GM12864 (cell line): ENCODE results near the gene LTBP1.

ENCODE experiments used
- DNase-seq: peaks from one replicate; pipeline ENCODE4 v3.0.0-alpha.2; 2011; ENCODE audit warnings: low read depth
- H3K4me3 ChIP-seq: 2 replicates; pipeline ENCODE4 v1.5.1; 2011; ENCODE audit warnings: mild to moderate bottlenecking, low read depth, low read length, control low read depth
- TF ChIP-seq, protein P1 (sequence below): IDR thresholded peaks from 2 replicates; pipeline ENCODE4 v1.5.1; 2011; ENCODE audit warnings: low read depth, mild to moderate bottlenecking, moderate library complexity, low read length, control low read depth, inconsistent platforms; ENCODE audit errors: missing control alignments

LTBP1 gene

DNA sequence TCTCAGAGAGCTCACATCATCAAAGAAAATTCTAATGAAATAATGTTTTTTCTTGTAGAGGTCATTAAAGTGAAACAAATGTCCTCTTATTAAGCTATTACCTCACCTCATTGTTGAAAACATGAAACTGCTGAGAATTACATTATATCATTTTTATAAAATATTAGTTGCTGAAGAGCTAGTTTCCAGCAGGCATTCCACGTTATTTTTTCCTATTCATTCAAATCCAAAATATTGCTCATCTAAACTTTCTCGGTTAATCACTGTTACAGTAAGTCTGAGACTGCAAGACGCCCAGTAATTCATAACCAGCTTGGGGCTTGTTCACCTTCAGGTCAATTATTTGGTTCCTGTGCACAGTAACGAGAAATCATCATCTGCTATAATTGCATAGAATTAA is 391.2 kb downstream of the LTBP1 start:
- DNase-seq: no peak
- TF ChIP-seq, protein P1, sequence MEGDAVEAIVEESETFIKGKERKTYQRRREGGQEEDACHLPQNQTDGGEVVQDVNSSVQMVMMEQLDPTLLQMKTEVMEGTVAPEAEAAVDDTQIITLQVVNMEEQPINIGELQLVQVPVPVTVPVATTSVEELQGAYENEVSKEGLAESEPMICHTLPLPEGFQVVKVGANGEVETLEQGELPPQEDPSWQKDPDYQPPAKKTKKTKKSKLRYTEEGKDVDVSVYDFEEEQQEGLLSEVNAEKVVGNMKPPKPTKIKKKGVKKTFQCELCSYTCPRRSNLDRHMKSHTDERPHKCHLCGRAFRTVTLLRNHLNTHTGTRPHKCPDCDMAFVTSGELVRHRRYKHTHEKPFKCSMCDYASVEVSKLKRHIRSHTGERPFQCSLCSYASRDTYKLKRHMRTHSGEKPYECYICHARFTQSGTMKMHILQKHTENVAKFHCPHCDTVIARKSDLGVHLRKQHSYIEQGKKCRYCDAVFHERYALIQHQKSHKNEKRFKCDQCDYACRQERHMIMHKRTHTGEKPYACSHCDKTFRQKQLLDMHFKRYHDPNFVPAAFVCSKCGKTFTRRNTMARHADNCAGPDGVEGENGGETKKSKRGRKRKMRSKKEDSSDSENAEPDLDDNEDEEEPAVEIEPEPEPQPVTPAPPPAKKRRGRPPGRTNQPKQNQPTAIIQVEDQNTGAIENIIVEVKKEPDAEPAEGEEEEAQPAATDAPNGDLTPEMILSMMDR: no peak
- no peak overlapping the region for H3K4me3 ChIP-seq

DNA sequence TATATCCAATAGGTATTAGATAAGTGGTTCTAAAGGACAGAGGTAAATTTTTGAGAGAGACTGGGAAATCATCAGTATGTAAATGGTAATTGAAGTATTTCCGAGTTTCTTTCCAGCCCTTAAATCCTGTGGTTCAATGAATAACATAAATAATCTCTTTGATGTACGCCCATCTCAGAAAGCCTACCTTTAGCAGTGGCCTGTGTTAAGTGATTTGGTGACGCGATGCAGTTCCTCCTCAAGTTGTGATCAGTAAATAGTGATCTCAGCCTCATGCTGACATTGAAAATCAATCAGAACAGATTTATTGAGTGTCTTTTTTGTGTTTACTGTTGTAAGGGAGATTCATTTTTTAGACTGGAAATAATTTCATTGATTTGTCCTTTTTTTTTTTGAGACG is 392.5 kb downstream of the LTBP1 start:
- DNase-seq: no peak
- H3K4me3 ChIP-seq: no peak overlapping the region
- TF ChIP-seq, protein P1: no peak

DNA sequence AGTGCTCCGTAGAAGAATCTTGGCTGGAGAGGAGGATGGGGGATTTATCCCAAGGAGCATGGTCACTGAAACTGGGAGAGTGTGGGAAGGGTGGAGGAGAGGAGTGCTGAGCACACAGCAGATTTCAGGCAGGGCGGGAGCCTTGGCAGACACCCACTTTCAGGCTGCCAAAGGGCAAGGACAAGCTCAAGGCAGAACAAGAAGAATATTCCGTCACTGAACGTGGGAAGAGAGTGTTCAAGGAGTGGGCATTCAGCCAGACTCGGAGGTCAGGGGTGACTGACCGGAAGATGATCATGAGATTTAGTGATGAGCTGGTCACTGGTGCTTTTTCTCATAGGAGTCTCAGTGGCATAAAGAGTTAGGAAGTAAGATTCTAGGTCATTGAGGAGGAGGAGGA is 393.5 kb downstream of the LTBP1 start:
- H3K4me3 ChIP-seq: no peak overlapping the region
- no peak for DNase-seq
- TF ChIP-seq, protein P1: no peak

DNA sequence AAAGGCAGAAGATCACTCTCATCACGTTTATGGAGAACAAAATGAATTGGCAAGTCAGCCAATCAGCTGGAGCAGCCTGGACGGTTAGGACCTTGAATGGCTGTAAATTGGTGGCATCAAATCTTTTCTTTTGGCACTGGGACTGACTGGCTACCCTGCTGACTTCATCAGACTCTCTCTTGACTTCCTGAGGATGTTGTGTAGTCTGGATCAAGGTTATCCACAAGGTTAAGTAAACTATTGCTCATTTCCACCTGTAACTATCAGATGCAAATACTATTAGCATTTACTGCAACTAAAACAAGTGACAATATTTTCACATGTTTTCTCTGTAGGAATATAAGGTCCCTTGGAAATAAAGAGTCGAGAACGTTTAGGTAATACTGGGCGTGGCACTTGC is 395.4 kb downstream of the LTBP1 start:
- no peak overlapping the region for H3K4me3 ChIP-seq
- DNase-seq: no peak
- TF ChIP-seq, protein P1: no peak

DNA sequence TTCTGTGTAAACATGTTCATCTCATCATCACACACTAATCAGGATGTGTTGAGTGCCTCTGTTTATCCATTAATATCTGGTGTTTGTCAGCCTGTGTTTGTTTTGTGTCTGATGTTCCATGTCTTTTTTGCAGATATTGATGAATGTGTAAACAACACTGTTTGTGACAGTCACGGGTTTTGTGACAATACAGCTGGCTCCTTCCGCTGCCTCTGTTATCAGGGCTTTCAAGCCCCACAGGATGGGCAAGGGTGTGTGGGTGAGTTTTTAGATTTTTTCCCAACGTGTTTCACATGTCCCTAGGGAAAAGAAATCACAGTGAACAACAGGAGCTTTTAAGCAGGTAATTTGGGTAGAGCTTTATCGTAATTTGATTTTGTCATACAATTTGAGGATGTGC is 396.0 kb downstream of the LTBP1 start:
- no peak overlapping the region for H3K4me3 ChIP-seq
- TF ChIP-seq, protein P1: no peak
- DNase-seq: no peak

DNA sequence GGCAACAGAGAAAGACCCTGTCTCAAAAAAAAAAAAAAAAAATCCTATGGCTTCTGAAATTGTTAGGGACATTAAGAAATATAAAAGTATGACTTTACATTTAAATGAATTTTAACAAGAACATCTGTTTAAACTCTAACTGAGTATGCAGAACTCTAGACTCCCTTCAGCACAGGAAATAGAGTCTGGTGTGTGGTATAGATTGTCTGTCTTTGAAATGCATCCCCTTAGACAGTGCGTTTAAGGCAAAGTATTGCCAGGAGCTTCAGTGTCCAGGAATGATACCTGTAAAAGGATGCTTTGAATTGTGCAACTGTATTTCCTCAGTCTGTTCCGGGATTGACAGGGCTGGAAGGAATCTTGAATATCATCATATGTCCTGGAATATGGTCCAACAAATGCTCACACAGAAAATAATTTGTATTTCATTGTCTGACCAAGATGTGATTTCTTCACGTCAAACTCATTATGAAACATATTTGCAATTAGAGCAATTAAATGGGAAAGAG is 396.7 kb downstream of the LTBP1 start:
- H3K4me3 ChIP-seq: no peak overlapping the region
- DNase-seq: no peak
- TF ChIP-seq, protein P1: no peak

DNA sequence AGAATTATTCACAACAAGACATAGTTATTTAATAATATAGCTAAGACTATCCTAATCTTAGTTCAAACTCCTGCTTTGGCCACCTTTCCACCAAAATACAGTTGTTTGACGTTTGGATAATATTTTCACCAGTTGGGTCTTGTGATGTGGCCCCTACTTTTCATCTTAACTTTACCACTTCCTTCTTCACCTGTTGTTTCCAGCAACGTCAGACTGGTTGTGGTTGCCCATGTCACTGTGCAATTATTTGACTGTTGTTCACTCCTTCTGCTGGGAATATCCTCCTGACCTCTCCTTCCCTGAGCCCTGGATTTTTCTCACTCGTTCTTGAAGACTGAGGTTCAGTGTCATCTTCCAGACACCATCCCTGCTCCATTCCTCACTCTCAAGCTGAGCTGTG is 397.5 kb downstream of the LTBP1 start:
- TF ChIP-seq, protein P1: no peak
- DNase-seq: no peak
- H3K4me3 ChIP-seq: no peak overlapping the region
